ENCODE data around the gene ZNF385B.

DNA sequence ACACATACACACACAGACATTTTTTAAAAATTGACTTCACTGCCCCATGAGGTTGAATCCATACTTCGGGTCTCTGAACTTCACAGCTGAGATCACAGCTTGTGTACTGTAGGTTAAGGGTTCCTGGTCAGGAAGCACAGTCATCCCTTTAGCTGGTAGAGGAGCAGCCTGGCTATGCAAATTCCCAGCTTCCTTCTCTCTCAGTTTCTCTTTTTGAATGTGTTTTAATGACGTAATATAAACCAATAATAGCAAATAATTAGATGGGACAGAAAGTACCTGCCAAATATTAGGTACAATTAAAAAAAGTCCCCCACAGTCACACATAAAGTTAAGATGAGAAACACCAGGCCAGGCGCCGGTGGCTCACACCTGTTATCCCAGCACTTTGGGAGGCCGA lies 178.7 kb downstream of the ZNF385B start:
- TF ChIP-seq, protein P1, sequence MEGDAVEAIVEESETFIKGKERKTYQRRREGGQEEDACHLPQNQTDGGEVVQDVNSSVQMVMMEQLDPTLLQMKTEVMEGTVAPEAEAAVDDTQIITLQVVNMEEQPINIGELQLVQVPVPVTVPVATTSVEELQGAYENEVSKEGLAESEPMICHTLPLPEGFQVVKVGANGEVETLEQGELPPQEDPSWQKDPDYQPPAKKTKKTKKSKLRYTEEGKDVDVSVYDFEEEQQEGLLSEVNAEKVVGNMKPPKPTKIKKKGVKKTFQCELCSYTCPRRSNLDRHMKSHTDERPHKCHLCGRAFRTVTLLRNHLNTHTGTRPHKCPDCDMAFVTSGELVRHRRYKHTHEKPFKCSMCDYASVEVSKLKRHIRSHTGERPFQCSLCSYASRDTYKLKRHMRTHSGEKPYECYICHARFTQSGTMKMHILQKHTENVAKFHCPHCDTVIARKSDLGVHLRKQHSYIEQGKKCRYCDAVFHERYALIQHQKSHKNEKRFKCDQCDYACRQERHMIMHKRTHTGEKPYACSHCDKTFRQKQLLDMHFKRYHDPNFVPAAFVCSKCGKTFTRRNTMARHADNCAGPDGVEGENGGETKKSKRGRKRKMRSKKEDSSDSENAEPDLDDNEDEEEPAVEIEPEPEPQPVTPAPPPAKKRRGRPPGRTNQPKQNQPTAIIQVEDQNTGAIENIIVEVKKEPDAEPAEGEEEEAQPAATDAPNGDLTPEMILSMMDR (tag by site-specific recombination; IDR thresholded peaks at IDR 0.05): no peak
- TF ChIP-seq, protein P2, sequence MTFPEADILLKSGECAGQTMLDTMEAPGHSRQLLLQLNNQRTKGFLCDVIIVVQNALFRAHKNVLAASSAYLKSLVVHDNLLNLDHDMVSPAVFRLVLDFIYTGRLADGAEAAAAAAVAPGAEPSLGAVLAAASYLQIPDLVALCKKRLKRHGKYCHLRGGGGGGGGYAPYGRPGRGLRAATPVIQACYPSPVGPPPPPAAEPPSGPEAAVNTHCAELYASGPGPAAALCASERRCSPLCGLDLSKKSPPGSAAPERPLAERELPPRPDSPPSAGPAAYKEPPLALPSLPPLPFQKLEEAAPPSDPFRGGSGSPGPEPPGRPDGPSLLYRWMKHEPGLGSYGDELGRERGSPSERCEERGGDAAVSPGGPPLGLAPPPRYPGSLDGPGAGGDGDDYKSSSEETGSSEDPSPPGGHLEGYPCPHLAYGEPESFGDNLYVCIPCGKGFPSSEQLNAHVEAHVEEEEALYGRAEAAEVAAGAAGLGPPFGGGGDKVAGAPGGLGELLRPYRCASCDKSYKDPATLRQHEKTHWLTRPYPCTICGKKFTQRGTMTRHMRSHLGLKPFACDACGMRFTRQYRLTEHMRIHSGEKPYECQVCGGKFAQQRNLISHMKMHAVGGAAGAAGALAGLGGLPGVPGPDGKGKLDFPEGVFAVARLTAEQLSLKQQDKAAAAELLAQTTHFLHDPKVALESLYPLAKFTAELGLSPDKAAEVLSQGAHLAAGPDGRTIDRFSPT (tag by site-specific recombination; IDR thresholded peaks at IDR 0.05): no peak
- TF ChIP-seq, protein P3, sequence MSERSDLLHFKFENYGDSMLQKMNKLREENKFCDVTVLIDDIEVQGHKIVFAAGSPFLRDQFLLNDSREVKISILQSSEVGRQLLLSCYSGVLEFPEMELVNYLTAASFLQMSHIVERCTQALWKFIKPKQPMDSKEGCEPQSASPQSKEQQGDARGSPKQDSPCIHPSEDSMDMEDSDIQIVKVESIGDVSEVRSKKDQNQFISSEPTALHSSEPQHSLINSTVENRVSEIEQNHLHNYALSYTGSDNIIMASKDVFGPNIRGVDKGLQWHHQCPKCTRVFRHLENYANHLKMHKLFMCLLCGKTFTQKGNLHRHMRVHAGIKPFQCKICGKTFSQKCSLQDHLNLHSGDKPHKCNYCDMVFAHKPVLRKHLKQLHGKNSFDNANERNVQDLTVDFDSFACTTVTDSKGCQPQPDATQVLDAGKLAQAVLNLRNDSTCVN (tag by site-specific recombination; optimal IDR thresholded peaks at IDR 0.05): no peak
- TF ChIP-seq MEIS1 (CRISPR knock-in tag; IDR thresholded peaks at IDR 0.05; ENCODE audit: borderline replicate concordance): no peak
- no peak for TF ChIP-seq ZNF555 (tag by site-specific recombination; conservative IDR thresholded peaks at IDR 0.05)
- TF ChIP-seq, protein P4, sequence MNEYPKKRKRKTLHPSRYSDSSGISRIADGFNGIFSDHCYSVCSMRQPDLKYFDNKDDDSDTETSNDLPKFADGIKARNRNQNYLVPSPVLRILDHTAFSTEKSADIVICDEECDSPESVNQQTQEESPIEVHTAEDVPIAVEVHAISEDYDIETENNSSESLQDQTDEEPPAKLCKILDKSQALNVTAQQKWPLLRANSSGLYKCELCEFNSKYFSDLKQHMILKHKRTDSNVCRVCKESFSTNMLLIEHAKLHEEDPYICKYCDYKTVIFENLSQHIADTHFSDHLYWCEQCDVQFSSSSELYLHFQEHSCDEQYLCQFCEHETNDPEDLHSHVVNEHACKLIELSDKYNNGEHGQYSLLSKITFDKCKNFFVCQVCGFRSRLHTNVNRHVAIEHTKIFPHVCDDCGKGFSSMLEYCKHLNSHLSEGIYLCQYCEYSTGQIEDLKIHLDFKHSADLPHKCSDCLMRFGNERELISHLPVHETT (tag by site-specific recombination; IDR thresholded peaks at IDR 0.05): no peak
- no peak for TF ChIP-seq SALL2 (tag by site-specific recombination; IDR thresholded peaks at IDR 0.05; ENCODE audit: borderline replicate concordance)
- no peak for TF ChIP-seq YY1 (tag by site-specific recombination; IDR thresholded peaks at IDR 0.05)
- no peak for TF ChIP-seq ZBTB17 (tag by site-specific recombination; IDR thresholded peaks at IDR 0.05)
- TF ChIP-seq, protein P5, sequence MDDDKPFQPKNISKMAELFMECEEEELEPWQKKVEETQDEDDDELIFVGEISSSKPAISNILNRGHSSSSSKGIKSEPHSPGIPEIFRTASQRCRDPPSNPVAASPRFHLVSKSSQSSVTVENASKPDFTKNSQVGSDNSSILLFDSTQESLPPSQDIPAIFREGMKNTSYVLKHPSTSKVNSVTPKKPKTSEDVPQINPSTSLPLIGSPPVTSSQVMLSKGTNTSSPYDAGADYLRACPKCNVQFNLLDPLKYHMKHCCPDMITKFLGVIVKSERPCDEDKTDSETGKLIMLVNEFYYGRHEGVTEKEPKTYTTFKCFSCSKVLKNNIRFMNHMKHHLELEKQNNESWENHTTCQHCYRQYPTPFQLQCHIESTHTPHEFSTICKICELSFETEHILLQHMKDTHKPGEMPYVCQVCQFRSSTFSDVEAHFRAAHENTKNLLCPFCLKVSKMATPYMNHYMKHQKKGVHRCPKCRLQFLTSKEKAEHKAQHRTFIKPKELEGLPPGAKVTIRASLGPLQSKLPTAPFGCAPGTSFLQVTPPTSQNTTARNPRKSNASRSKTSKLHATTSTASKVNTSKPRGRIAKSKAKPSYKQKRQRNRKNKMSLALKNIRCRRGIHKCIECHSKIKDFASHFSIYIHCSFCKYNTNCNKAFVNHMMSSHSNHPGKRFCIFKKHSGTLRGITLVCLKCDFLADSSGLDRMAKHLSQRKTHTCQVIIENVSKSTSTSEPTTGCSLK (tag by site-specific recombination; IDR thresholded peaks at IDR 0.05): no peak
- TF ChIP-seq ZNF768 (tag by site-specific recombination; IDR thresholded peaks at IDR 0.05): no peak
- TF ChIP-seq ZNF830 (tag by site-specific recombination; IDR thresholded peaks at IDR 0.05; ENCODE audit: low read depth): no peak
- no peak for TF ChIP-seq ZBTB7A (tag by site-specific recombination; IDR thresholded peaks at IDR 0.05; ENCODE audit: low read depth)
- TF ChIP-seq, protein P6, sequence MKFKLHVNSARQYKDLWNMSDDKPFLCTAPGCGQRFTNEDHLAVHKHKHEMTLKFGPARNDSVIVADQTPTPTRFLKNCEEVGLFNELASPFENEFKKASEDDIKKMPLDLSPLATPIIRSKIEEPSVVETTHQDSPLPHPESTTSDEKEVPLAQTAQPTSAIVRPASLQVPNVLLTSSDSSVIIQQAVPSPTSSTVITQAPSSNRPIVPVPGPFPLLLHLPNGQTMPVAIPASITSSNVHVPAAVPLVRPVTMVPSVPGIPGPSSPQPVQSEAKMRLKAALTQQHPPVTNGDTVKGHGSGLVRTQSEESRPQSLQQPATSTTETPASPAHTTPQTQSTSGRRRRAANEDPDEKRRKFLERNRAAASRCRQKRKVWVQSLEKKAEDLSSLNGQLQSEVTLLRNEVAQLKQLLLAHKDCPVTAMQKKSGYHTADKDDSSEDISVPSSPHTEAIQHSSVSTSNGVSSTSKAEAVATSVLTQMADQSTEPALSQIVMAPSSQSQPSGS (tag by site-specific recombination; IDR thresholded peaks at IDR 0.05; ENCODE audit: low read depth): no peak
